Activated effector memory CD4-positive, alpha-beta T cell treated with Interleukin-2 at 50 U/mL for 16 hours (primary cell): ENCODE measurements around the gene MNS1.
A peak's percentile ranks its signal among the peaks of the same experiment; 100 is the strongest.
"Not testable (repeated sequence)": the region's sequence is repeated elsewhere in the genome, so short reads cannot be mapped to it uniquely, and the experiment has no call there.

ENCODE experiments used
- DNase-seq: peaks from one replicate; pipeline ENCODE4 v3.0.0-alpha.2; 2020

Gene MNS1, protein sequence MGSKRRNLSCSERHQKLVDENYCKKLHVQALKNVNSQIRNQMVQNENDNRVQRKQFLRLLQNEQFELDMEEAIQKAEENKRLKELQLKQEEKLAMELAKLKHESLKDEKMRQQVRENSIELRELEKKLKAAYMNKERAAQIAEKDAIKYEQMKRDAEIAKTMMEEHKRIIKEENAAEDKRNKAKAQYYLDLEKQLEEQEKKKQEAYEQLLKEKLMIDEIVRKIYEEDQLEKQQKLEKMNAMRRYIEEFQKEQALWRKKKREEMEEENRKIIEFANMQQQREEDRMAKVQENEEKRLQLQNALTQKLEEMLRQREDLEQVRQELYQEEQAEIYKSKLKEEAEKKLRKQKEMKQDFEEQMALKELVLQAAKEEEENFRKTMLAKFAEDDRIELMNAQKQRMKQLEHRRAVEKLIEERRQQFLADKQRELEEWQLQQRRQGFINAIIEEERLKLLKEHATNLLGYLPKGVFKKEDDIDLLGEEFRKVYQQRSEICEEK

GRCh38 chr15:56464893-56465520 is at the start of gene MNS1:
MNS1 (minus strand) TSS chr15:56465137; CDS start chr15:56464972, 165 bp downstream.
- no peak for DNase-seq

GRCh38 chr15:56496635-56497034 is 31.7 kb upstream of the MNS1 start:
- no peak for DNase-seq

DNA sequence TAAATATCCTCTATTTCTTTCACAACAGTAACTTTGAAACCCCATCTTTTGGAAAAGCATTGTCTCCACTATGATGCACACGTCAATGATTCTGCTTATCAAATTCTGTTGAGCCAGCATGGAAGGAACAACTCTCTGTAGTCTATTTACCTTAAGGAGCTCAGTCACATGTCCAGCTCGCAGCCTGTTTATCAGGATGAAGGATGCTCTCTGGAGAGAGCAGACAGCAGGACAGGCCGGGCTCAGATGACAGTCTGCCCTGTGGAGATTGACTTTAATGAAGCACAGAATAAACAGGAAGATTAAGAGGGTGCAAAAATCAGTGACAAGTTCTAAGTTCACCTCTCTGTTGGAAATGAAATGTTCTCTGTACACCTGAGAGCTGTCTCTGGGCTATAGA is 30.6 kb upstream of the MNS1 start:
- no peak for DNase-seq

- no peak for DNase-seq
Measured at GRCh38 chr15:56495053-56495452, 30.1 kb upstream of the MNS1 start.

GRCh38 chr15:56492791-56493555 is 28.0 kb upstream of the MNS1 start:
- no peak for DNase-seq

- no peak for DNase-seq
Measured at GRCh38 chr15:56492236-56492635, 27.3 kb upstream of the MNS1 start.

GRCh38 chr15:56491110-56491722 is 26.3 kb upstream of the MNS1 start:
- peak; percentile 13 for DNase-seq

- DNase-seq: no peak
Measured at GRCh38 chr15:56490461-56490860, 25.5 kb upstream of the MNS1 start.

GRCh38 chr15:56486206-56486605 is 21.3 kb upstream of the MNS1 start:
- not testable (repeated sequence) for DNase-seq

DNA sequence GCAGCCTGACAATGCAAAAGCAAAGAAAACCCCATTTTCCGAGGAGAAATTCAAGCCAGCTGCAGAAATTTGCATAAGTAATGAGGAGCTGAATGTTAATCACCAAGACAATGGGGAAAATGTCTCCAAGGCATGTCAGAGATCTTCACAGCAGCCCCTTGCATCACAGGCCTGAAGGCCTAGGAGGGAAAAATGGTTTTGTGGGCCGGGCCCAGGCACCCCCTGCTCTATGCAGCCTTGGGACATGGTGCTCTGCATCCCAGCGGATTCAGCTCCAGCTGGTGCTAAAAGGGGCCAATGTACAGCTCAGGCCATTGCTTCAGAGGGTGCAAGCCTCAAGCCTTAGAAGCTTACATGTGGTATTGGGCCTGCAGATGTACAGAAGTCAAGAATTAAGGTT is 20.5 kb upstream of the MNS1 start:
- DNase-seq: not testable (repeated sequence)

GRCh38 chr15:56484287-56484686 is 19.4 kb upstream of the MNS1 start:
- DNase-seq: no peak

DNA sequence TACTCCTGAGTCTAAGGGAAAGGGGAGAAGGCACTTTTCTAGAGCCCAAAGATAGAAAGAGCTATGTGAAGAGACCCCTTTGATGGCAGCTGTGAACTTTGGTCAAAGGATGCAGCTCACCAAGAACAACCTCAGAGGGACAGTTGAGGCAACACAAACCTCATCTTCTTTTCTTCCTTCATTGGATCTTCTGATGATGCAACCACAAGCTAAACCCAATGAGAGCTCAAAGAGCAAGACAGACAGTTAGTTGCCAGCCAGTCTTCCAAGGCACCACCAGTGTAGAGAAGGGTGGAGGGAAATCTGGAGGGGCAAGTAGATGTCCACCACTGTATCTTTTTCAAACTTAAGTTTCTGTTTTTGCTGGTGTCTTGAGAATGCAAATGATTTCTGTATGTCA is 10.4 kb upstream of the MNS1 start:
- no peak for DNase-seq

- DNase-seq: no peak
Measured at GRCh38 chr15:56473017-56473416, 8.1 kb upstream of the MNS1 start.

DNA sequence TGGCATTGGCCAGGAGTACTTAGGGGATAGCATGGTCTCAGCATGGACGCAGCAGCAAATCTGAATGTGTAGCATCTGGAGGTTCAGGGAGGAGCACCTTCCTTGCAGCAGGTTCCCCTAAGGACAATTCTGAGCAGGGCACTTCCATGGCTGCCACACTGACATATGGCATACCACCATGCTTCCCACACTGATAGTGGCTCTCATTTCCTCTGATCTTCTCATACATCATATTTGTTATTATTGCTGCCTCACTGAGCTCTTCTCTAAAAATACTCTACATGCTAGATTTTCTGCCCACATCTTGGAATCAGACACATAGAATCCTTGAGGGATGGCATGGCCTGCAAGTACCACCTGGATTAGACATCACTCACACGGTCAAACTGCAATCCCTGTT is 7.3 kb upstream of the MNS1 start:
- DNase-seq: no peak

GRCh38 chr15:56471440-56472069 is 6.6 kb upstream of the MNS1 start:
- no peak for DNase-seq

GRCh38 chr15:56469483-56469882 is 4.5 kb upstream of the MNS1 start:
- no peak for DNase-seq

GRCh38 chr15:56468401-56468800 is 3.5 kb upstream of the MNS1 start:
- DNase-seq: no peak

DNA sequence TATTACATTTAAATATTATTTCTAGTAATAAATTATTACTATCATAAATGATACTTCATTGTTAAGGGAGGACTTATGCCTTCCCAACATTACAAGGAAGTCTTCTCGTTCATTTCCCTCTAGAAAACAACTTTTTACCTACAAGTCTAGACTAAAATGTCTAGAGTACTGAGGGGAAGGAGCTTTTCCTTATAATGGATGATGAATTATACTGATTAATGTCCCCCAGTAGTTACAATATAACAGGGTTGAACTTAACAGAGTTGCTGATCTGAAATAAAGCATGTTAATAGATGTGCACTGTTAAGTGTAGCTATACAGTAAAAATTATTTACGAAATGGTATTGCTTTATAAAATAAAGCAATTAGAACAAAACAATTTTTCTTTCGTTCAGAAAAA is 2.7 kb upstream of the MNS1 start:
- no peak for DNase-seq

DNA sequence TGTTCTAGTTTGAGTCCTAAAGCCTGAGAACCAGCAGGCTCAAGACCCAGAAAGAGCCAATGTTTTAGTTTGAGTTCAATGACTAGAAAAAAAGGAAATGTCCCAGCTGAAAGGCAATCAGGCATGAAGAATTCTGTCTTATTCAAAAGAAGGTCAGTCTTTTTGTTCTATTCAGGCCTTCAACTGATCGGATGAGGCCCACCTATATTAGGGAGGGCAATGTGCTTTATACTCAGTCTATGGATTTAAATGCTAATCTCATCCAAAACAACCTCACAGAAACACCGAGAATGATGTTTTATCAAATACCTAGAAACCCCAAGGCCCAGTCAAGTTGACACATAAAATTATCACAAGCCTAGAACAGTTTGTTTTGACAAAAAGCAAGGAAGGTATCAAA is 4.0 kb downstream of the MNS1 start:
- DNase-seq: no peak

DNA sequence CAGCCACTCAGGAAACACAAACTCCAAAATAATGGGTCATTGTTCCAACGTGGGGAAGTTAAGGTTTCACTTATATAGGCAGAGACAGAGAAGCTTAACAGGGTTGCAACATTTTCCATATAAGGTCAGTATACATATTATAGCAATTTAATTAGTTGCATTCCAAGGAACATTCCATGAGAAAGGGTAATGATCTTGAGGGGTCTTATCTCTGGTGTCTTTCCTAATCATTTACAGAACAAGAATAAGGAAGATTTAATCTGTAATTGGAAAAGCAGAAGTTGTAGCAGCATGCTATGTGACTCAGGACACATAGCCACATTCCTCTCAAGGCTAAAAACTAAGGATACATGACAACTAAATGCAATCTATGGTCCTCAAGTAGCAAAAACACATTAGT is 4.9 kb downstream of the MNS1 start:
- DNase-seq: no peak

GRCh38 chr15:56459096-56459495 is 5.8 kb downstream of the MNS1 start:
- DNase-seq: no peak

GRCh38 chr15:56456229-56456628 is 8.7 kb downstream of the MNS1 start:
- DNase-seq: no peak

DNA sequence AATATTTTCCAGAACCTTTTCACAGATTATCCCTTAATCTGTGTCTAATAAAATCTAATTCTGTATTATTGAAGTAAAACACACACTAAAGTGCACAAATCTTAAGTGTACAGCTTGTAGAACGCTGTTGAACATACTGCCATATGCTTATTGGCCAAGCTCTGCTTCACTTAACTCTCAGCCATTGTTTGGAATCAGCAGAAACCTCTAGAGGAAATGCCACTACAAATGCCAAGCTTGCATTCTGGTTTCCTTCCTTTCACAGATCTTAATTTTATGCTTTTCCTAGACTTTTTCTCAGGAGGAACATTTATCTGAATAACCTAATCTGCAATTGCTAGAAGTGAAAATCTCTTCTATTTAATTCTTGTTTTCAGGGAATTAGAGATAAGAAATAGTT is 10.1 kb downstream of the MNS1 start:
- no peak for DNase-seq
